CD4-positive, alpha-beta memory T cell (primary cell): ENCODE results near the gene TEX19. TPM values are rescaled to one million over a fixed set of nuclear protein-coding genes. Genes with fewer than 3 reads are reported as not detected.

Experiments used
- CTCF ChIA-PET: fragments of 350-600 bp; sonication (Branson Sonifier 250); formaldehyde crosslinking; loops from one replicate; lab custom pipeline; 2021; ENCODE audit warnings: inconsistent platforms; ENCODE audit not compliant: partially characterized antibody; lab: Charles Lee
- POLR2A ChIA-PET: fragments of 350-600 bp; sonication (Branson Sonifier 250); formaldehyde crosslinking; loops from one replicate; lab custom pipeline; 2021; ENCODE audit not compliant: partially characterized antibody; lab: Charles Lee
- DNase-seq, 5 donors: peaks; one replicate each; pipeline versions ENCODE4 v3.0.0 to v3.0.0-alpha.2; 2020 to 2022; ENCODE audit warnings: mixed read lengths in 1 of 5
- H3K27ac ChIP-seq: one replicate; pipeline ENCODE4 v1.7.0; 2013; ENCODE audit warnings: low read depth, low read length
- H3K27me3 ChIP-seq: 2 replicates; pipeline ENCODE4 v1.7.0; 2013; ENCODE audit warnings: mild to moderate bottlenecking, low read length, moderate library complexity; ENCODE audit not compliant: insufficient read depth
- H3K36me3 ChIP-seq: 2 replicates; pipeline ENCODE4 v1.7.0; 2013; ENCODE audit warnings: mild to moderate bottlenecking, low read length, moderate library complexity; ENCODE audit not compliant: insufficient read depth
- H3K4me1 ChIP-seq: 2 replicates; pipeline ENCODE4 v1.7.0; 2013; ENCODE audit warnings: mild to moderate bottlenecking, low read length, moderate library complexity; ENCODE audit not compliant: insufficient read depth
- H3K4me3 ChIP-seq, 2 donors: one replicate each; pipeline ENCODE4 v1.7.0; 2013; ENCODE audit warnings: low read length in 2 of 2, mild to moderate bottlenecking in 1 of 2
- H3K9me3 ChIP-seq, 2 donors: one replicate each; pipeline ENCODE4 v1.7.0; 2013; ENCODE audit warnings: low read length in 2 of 2, control low read depth in 1 of 2; ENCODE audit not compliant: control insufficient read depth in 1 of 2
- H3K27ac Mint-ChIP-seq, 7 donors: one replicate each; pipeline ENCODE4 v1.8.0; 2020 to 2021; ENCODE audit warnings: mixed read lengths in 7 of 7, mild to moderate bottlenecking in 6 of 7, inconsistent platforms in 3 of 7, moderate library complexity in 3 of 7
- H3K27me3 Mint-ChIP-seq, 2 donors: one replicate each; pipeline ENCODE4 v1.8.0; 2020 to 2021; ENCODE audit warnings: mixed read lengths in 2 of 2
- H3K36me3 Mint-ChIP-seq, 2 donors: one replicate each; pipeline ENCODE4 v1.8.0; 2020 to 2021; ENCODE audit warnings: mixed read lengths in 2 of 2, inconsistent platforms in 1 of 2, mild to moderate bottlenecking in 1 of 2
- H3K4me1 Mint-ChIP-seq, 4 donors: one replicate each; pipeline ENCODE4 v1.8.0; 2020 to 2021; ENCODE audit warnings: mixed read lengths in 4 of 4, mild to moderate bottlenecking in 1 of 4
- H3K4me3 Mint-ChIP-seq, 8 donors: one replicate each; pipeline ENCODE4 v1.8.0; 2020 to 2021; ENCODE audit warnings: mixed read lengths in 8 of 8, mild to moderate bottlenecking in 7 of 8, moderate library complexity in 6 of 8, inconsistent platforms in 3 of 8
- H3K9me3 Mint-ChIP-seq, 8 donors: one replicate each; pipeline ENCODE4 v1.8.0; 2020 to 2021; ENCODE audit warnings: mixed read lengths in 8 of 8, mild to moderate bottlenecking in 5 of 8, inconsistent platforms in 3 of 8, moderate library complexity in 1 of 8
- intact Hi-C: fragments of 100-400 bp; cut with micrococcal nuclease; formaldehyde crosslinking; loops from one replicate; pipeline ENCODE4 v1.15.1; 2023
- polyA plus RNA-seq, 2 donors: library from polyadenylated mRNA; unstranded; fragments of 300-500 nt; fragmentation: Illumina TruSeq; gene quantifications; one replicate each; pipeline ENCODE4 v1.2.3, GENCODE V29; 2021
- total RNA-seq, 2 experiments: library from RNA; stranded (reverse); gene quantifications; one replicate each; pipeline ENCODE4 v1.2.3, GENCODE V29; 2021

The TEX19 gene
- not detected for total RNA-seq
- polyA plus RNA-seq = not detected

- H3K9me3 Mint-ChIP-seq = no peaks in the 10 kb centered on the region
- no peak within 1 kb of the TSS for H3K27ac ChIP-seq
- no peaks in the 10 kb centered on the region for H3K27me3 ChIP-seq
- H3K4me1 ChIP-seq = peaks cover 7% of the 10 kb centered on the region
- no peak for DNase-seq
- ChIA-PET CTCF (interaction anchor here (0.6 to 1.9 kb wide), 2 partner anchors 55 to 370 kb away, joined by 3 to 5 read pairs; no protein-coding TSS in a partner anchor), POLR2A (no interaction called here)
- no peaks in the 10 kb centered on the region for H3K36me3 Mint-ChIP-seq
- H3K36me3 ChIP-seq = no peaks in the 10 kb centered on the region
- no peak within 1 kb of the TSS for H3K4me3 ChIP-seq
- H3K9me3 ChIP-seq = no peaks in the 10 kb centered on the region
- H3K4me1 Mint-ChIP-seq = peaks cover 0 to 8% (median 7%) of the 10 kb centered on the region in 4 donors
- H3K27ac Mint-ChIP-seq = peak within 1 kb of the TSS in 3 of 7 donors; percentile 25 to 65 (median 62)
- peaks cover 6 to 14% of the 10 kb centered on the region in 2 donors for H3K27me3 Mint-ChIP-seq
- peak within 1 kb of the TSS in 4 of 8 donors; percentile 3 to 60 (median 48) for H3K4me3 Mint-ChIP-seq
- intact Hi-C loops = loop anchor here (10.0 kb wide), 1 partner anchor 416 kb away; no protein-coding TSS in a partner anchor
Observed at GRCh38 chr17:82358465-82359350, at the start of gene TEX19. Gene TEX19, plus strand, starts transcription at chr17:82359247. Its CDS starts 2,904 bp downstream, at chr17:82362151.

GRCh38 chr17:82309656-82310570 is 49.1 kb upstream of the TEX19 start:
- Mint-ChIP-seq H3K9me3 (peaks cover 0 to 2% (median 0%) of the 10 kb centered on the region in 8 donors), H3K4me3 (no peak overlapping the region), H3K4me1 (peaks cover 5 to 29% (median 7%) of the 10 kb centered on the region in 4 donors), H3K27me3 (no peaks in the 10 kb centered on the region), H3K27ac (no peak overlapping the region), H3K36me3 (peaks cover 0 to 2% of the 10 kb centered on the region in 2 donors)
- DNase-seq = no peak
- Histone ChIP-seq H3K9me3 (no peaks in the 10 kb centered on the region), H3K36me3 (no peaks in the 10 kb centered on the region), H3K4me1 (peaks cover 9% of the 10 kb centered on the region), H3K27ac (no peak overlapping the region), H3K27me3 (no peaks in the 10 kb centered on the region), H3K4me3 (no peak overlapping the region)
- ChIA-PET CTCF (interaction anchor here (1.4 kb wide), 1 partner anchor 104 kb away, joined by 3 read pairs; no protein-coding TSS in a partner anchor), POLR2A (no interaction called here)
- intact Hi-C loops = no loop called here

- ChIA-PET CTCF (interaction anchor here (0.8 kb wide), 1 partner anchor 76 kb away, joined by 3 read pairs; no protein-coding TSS in a partner anchor), POLR2A (no interaction called here)
- H3K4me3 Mint-ChIP-seq = no peak overlapping the region
- H3K27me3 ChIP-seq = no peaks in the 10 kb centered on the region
- no peaks in the 10 kb centered on the region for H3K9me3 ChIP-seq
- H3K36me3 Mint-ChIP-seq = peaks cover 0 to 5% of the 10 kb centered on the region in 2 donors
- H3K27ac ChIP-seq = no peak overlapping the region
- no peaks in the 10 kb centered on the region for H3K27me3 Mint-ChIP-seq
- no peaks in the 10 kb centered on the region for H3K36me3 ChIP-seq
- H3K4me3 ChIP-seq = no peak overlapping the region
- no peak overlapping the region for H3K27ac Mint-ChIP-seq
- DNase-seq = no peak
- H3K4me1 ChIP-seq = peaks cover 7% of the 10 kb centered on the region
- intact Hi-C loops = no loop called here
- H3K9me3 Mint-ChIP-seq = peaks cover 0 to 4% (median 0%) of the 10 kb centered on the region in 8 donors
- peaks cover 8 to 25% (median 11%) of the 10 kb centered on the region in 4 donors for H3K4me1 Mint-ChIP-seq
Observed at GRCh38 chr17:82310877-82311276, 48.2 kb upstream of the TEX19 start.

GRCh38 chr17:82311971-82312370 is 47.1 kb upstream of the TEX19 start:
- Histone ChIP-seq H3K36me3 (no peaks in the 10 kb centered on the region), H3K4me3 (no peak overlapping the region), H3K27ac (no peak overlapping the region), H3K4me1 (peaks cover 16% of the 10 kb centered on the region), H3K27me3 (no peaks in the 10 kb centered on the region), H3K9me3 (no peaks in the 10 kb centered on the region)
- intact Hi-C loops = no loop called here
- ChIA-PET CTCF (interaction anchor here (1.1 to 1.7 kb wide), 2 partner anchors 11 to 15 kb away, joined by 3 to 11 read pairs; no protein-coding TSS in a partner anchor), POLR2A (interaction anchor here (7.0 kb wide), 1 partner anchor 12 kb away, joined by 172 read pairs; no protein-coding TSS in a partner anchor)
- Mint-ChIP-seq H3K27me3 (no peaks in the 10 kb centered on the region), H3K4me3 (no peak overlapping the region), H3K9me3 (peaks cover 0 to 4% (median 0%) of the 10 kb centered on the region in 8 donors), H3K27ac (no peak overlapping the region), H3K36me3 (peaks cover 0 to 7% of the 10 kb centered on the region in 2 donors), H3K4me1 (peaks cover 6 to 27% (median 11%) of the 10 kb centered on the region in 4 donors)
- DNase-seq = no peak

GRCh38 chr17:82313195-82314011 is 45.6 kb upstream of the TEX19 start:
- no peaks in the 10 kb centered on the region for H3K27me3 ChIP-seq
- peak overlapping the region in 4 of 8 donors; percentile 29 to 60 (median 44) for H3K4me3 Mint-ChIP-seq
- H3K9me3 Mint-ChIP-seq = peaks cover 0 to 2% (median 0%) of the 10 kb centered on the region in 8 donors
- intact Hi-C loops = no loop called here
- no peaks in the 10 kb centered on the region for H3K9me3 ChIP-seq
- H3K4me3 ChIP-seq = no peak overlapping the region
- ChIA-PET POLR2A (interaction anchor here (7.0 kb wide), 1 partner anchor 13 kb away, joined by 172 read pairs; no protein-coding TSS in a partner anchor), CTCF (interaction anchor here (1.1 to 1.7 kb wide), 2 partner anchors 13 to 16 kb away, joined by 3 to 11 read pairs; no protein-coding TSS in a partner anchor)
- peak overlapping the region in 1 of 7 donors; percentile 54 for H3K27ac Mint-ChIP-seq
- no peaks in the 10 kb centered on the region for H3K36me3 ChIP-seq
- no peaks in the 10 kb centered on the region for H3K27me3 Mint-ChIP-seq
- DNase-seq = no peak
- no peak overlapping the region for H3K27ac ChIP-seq
- peaks cover 0 to 7% of the 10 kb centered on the region in 2 donors for H3K36me3 Mint-ChIP-seq
- H3K4me1 ChIP-seq = peaks cover 27% of the 10 kb centered on the region
- H3K4me1 Mint-ChIP-seq = peaks cover 8 to 22% (median 15%) of the 10 kb centered on the region in 4 donors
